ENCODE data around the gene FIG4.
"Not testable (repeated sequence)": the region's sequence is repeated elsewhere in the genome, so short reads cannot be mapped to it uniquely, and the experiment has no call there.

The FIG4 gene

GRCh38 chr6:109669811-109670210 lies 21.3 kb upstream of the FIG4 start:
- H3K4me3 ChIP-seq (ENCODE audit: control insufficient read depth, low read depth, low read length), result no peak overlapping the region
- TF ChIP-seq CTCF (IDR thresholded peaks at IDR 0.05; ENCODE audit: control insufficient read depth, insufficient read depth, low read depth, low read length, missing control alignments), result no peak
- no peak for DNase-seq (ENCODE audit: low read depth)

- H3K4me3 ChIP-seq (ENCODE audit: control insufficient read depth, low read depth, low read length), result no peak overlapping the region
- TF ChIP-seq CTCF (IDR thresholded peaks at IDR 0.05; ENCODE audit: control insufficient read depth, insufficient read depth, low read depth, low read length, missing control alignments), result no peak
- DNase-seq (ENCODE audit: low read depth), result peak; percentile 14
Observed at GRCh38 chr6:109671733-109672132, 19.4 kb upstream of the FIG4 start.

GRCh38 chr6:109672175-109672574 lies 18.9 kb upstream of the FIG4 start:
- no peak overlapping the region for H3K4me3 ChIP-seq (ENCODE audit: control insufficient read depth, low read depth, low read length)
- DNase-seq (ENCODE audit: low read depth), result no peak
- no peak for TF ChIP-seq CTCF (IDR thresholded peaks at IDR 0.05; ENCODE audit: control insufficient read depth, insufficient read depth, low read depth, low read length, missing control alignments)

GRCh38 chr6:109672839-109673238 lies 18.3 kb upstream of the FIG4 start:
- no peak for DNase-seq (ENCODE audit: low read depth)
- H3K4me3 ChIP-seq (ENCODE audit: control insufficient read depth, low read depth, low read length), result no peak overlapping the region
- no peak for TF ChIP-seq CTCF (IDR thresholded peaks at IDR 0.05; ENCODE audit: control insufficient read depth, insufficient read depth, low read depth, low read length, missing control alignments)

GRCh38 chr6:109676724-109677123 lies 14.4 kb upstream of the FIG4 start:
- no peak for DNase-seq (ENCODE audit: low read depth)
- no peak for TF ChIP-seq CTCF (IDR thresholded peaks at IDR 0.05; ENCODE audit: control insufficient read depth, insufficient read depth, low read depth, low read length, missing control alignments)
- no peak overlapping the region for H3K4me3 ChIP-seq (ENCODE audit: control insufficient read depth, low read depth, low read length)

- no peak for TF ChIP-seq CTCF (IDR thresholded peaks at IDR 0.05; ENCODE audit: control insufficient read depth, insufficient read depth, low read depth, low read length, missing control alignments)
- no peak for DNase-seq (ENCODE audit: low read depth)
- no peak overlapping the region for H3K4me3 ChIP-seq (ENCODE audit: control insufficient read depth, low read depth, low read length)
Observed at GRCh38 chr6:109678240-109678639, 12.9 kb upstream of the FIG4 start.

GRCh38 chr6:109678661-109679505 lies 12.2 kb upstream of the FIG4 start:
- not testable (repeated sequence) for DNase-seq (ENCODE audit: low read depth); H3K4me3 ChIP-seq (ENCODE audit: control insufficient read depth, low read depth, low read length)
